Prostate gland (tissue), 2 donors: ENCODE results near the gene TPPP.

Experiments used
- CTCF ChIP-seq, 4 experiments: fragments of 200-600 bp in 2 of 4; fragments of 450-650 bp in 2 of 4; sonication (generic) in 2 of 4; IDR thresholded peaks; 1 replicate in 3 of 4; 2 replicates in 1 of 4; pipeline ENCODE4 v1.5.1; 2016 to 2019; ENCODE audit warnings: antibody characterized with exemption in 4 of 4, mild to moderate bottlenecking in 2 of 4, moderate library complexity in 2 of 4
- POLR2A ChIP-seq: fragments of 450-650 bp; IDR thresholded peaks from one replicate; pipeline ENCODE4 v1.6.1; 2016; ENCODE audit warnings: antibody characterized with exemption, mild to moderate bottlenecking

- TF ChIP-seq POLR2A (no peak), CTCF (IDR thresholded peaks at IDR 0.05) (no peak)
These were observed 54.5 kb downstream of the TPPP start for GRCh38 chr5:638501-639252.
